HepG2 (cell line): Measurements from ENCODE around the gene TMEM44. TPM values are rescaled to one million over a fixed set of nuclear protein-coding genes. Genes with fewer than 3 reads are reported as not detected.

Experiments
- ATF7-NPFF ChIP-seq: sonication (generic); formaldehyde crosslinking; IDR thresholded peaks from 2 replicates; pipeline ENCODE4 v1.8.1; 2023; ENCODE audit warnings: mild to moderate bottlenecking, low read depth, missing genetic modification reagents, moderate library complexity
- BCL6 ChIP-seq: IDR thresholded peaks from 2 replicates; pipeline ENCODE4 v1.6.1; 2016; ENCODE audit warnings: missing genetic modification reagents, missing compliant biosample characterization
- CHCHD3 ChIP-seq: sonication (generic); formaldehyde crosslinking; IDR thresholded peaks from 2 replicates; pipeline ENCODE4 v1.8.0; 2022; ENCODE audit warnings: mild to moderate bottlenecking, missing genetic modification reagents, moderate library complexity
- GTF2F1 ChIP-seq: fragments of 150-350 bp; IDR thresholded peaks from 2 replicates; pipeline ENCODE4 v1.6.1; 2014; ENCODE audit warnings: low read length
- HDAC6 ChIP-seq: fragments of 200-600 bp; sonication (generic); IDR thresholded peaks from 2 replicates; pipeline ENCODE4 v1.7.0; 2017; ENCODE audit warnings: mild to moderate bottlenecking, antibody characterized with exemption, low read length, low read depth
- HOXA3 ChIP-seq: sonication (generic); formaldehyde crosslinking; IDR thresholded peaks from 2 replicates; pipeline ENCODE4 v1.5.0; 2020; ENCODE audit warnings: missing genetic modification reagents
- PAWR ChIP-seq: sonication (generic); formaldehyde crosslinking; IDR thresholded peaks from 2 replicates; pipeline ENCODE4 v1.4.0; 2020; ENCODE audit warnings: missing genetic modification reagents, mild to moderate bottlenecking, borderline replicate concordance
- SMARCE1 ChIP-seq: fragments of 450-650 bp; IDR thresholded peaks from 2 replicates; pipeline ENCODE4 v1.6.1; 2017; ENCODE audit warnings: borderline replicate concordance
- SUZ12 ChIP-seq: fragments of 150-350 bp; IDR thresholded peaks from 2 replicates; pipeline ENCODE4 v1.6.1; 2014; ENCODE audit warnings: low read depth, low read length
- TEAD3 ChIP-seq: optimal IDR thresholded peaks from 2 replicates; pipeline ENCODE3; 2016; ENCODE audit warnings: borderline replicate concordance
- ZNF205 ChIP-seq: IDR thresholded peaks from 2 replicates; pipeline ENCODE4 v1.6.1; 2018; ENCODE audit warnings: missing biosample characterization, missing genetic modification reagents
- ZNF232 ChIP-seq: sonication (generic); formaldehyde crosslinking; IDR thresholded peaks from 2 replicates; pipeline ENCODE4 v1.4.0; 2020; ENCODE audit warnings: missing genetic modification reagents, borderline replicate concordance
- ZNF350 ChIP-seq: sonication (generic); formaldehyde crosslinking; IDR thresholded peaks from 2 replicates; pipeline ENCODE4 v1.4.0; 2020; ENCODE audit warnings: mild to moderate bottlenecking, low read depth, missing genetic modification reagents, borderline replicate concordance
- ZNF530 ChIP-seq: sonication (generic); formaldehyde crosslinking; IDR thresholded peaks from 2 replicates; pipeline ENCODE4 v1.5.0; 2020; ENCODE audit warnings: low read depth, mild to moderate bottlenecking, missing genetic modification reagents
- ZNF709 ChIP-seq: sonication (generic); formaldehyde crosslinking; IDR thresholded peaks from 2 replicates; pipeline ENCODE4 v1.5.0; 2020; ENCODE audit warnings: mild to moderate bottlenecking, missing genetic modification reagents
- ZNF740 ChIP-seq: sonication (generic); formaldehyde crosslinking; IDR thresholded peaks from 2 replicates; pipeline ENCODE4 v1.4.0; 2020; ENCODE audit warnings: missing genetic modification reagents
- ZNF83 ChIP-seq: sonication (generic); formaldehyde crosslinking; IDR thresholded peaks from 2 replicates; pipeline ENCODE4 v1.4.0; 2020; ENCODE audit warnings: missing genetic modification reagents, mild to moderate bottlenecking, borderline replicate concordance
- polyA plus RNA-seq, 8 experiments: library from polyadenylated mRNA; depleted of rRNA in 3 of 8; stranded (reverse) in 7 of 8; unstranded in 1 of 8; fragments of >200 nt; fragmentation: Illumina TruSeq in 4 of 8; extraction: Trizol in 4 of 8; gene quantifications; 2 replicates each; pipeline versions ENCODE4 v1.2.1 to v1.2.3, GENCODE V29; 2011 to 2016; ENCODE audit warnings: low read depth in 4 of 8, missing spikeins in 1 of 8, mixed read lengths in 1 of 8; ENCODE audit not compliant: insufficient read depth in 1 of 8
- total RNA-seq, 5 experiments: library from RNA; depleted of rRNA; stranded (reverse); fragments of >200 nt; fragmentation: Illumina TruSeq; extraction: Trizol; gene quantifications; 2 replicates each; pipeline ENCODE4 v1.2.3, GENCODE V29; 2016; ENCODE audit warnings: low read depth in 1 of 5
- TF ChIP-seq, protein P1 (sequence below): sonication (generic); formaldehyde crosslinking; IDR thresholded peaks from 2 replicates; pipeline ENCODE4 v1.5.0; 2020; ENCODE audit warnings: missing genetic modification reagents
- TF ChIP-seq, protein P2 (sequence below): sonication (generic); formaldehyde crosslinking; IDR thresholded peaks from 2 replicates; pipeline ENCODE4 v1.4.0; 2020; ENCODE audit warnings: mild to moderate bottlenecking, low read depth, missing genetic modification reagents
- TF ChIP-seq, protein P3 (sequence below): conservative IDR thresholded peaks from 2 replicates; pipeline ENCODE4 v1.6.1; 2018; ENCODE audit warnings: missing genetic modification reagents
- TF ChIP-seq, protein P4 (sequence below): sonication (generic); formaldehyde crosslinking; IDR thresholded peaks from 2 replicates; pipeline ENCODE4 v1.5.1; 2020; ENCODE audit warnings: mild to moderate bottlenecking, missing genetic modification reagents, moderate library complexity

Gene TMEM44
- total and polyA plus RNA-seq, 2 of the 13 experiments (the other 11 are each of a cell fraction or from before 2014, with no cell fraction given), result 7.3 to 13.8 TPM

DNA sequence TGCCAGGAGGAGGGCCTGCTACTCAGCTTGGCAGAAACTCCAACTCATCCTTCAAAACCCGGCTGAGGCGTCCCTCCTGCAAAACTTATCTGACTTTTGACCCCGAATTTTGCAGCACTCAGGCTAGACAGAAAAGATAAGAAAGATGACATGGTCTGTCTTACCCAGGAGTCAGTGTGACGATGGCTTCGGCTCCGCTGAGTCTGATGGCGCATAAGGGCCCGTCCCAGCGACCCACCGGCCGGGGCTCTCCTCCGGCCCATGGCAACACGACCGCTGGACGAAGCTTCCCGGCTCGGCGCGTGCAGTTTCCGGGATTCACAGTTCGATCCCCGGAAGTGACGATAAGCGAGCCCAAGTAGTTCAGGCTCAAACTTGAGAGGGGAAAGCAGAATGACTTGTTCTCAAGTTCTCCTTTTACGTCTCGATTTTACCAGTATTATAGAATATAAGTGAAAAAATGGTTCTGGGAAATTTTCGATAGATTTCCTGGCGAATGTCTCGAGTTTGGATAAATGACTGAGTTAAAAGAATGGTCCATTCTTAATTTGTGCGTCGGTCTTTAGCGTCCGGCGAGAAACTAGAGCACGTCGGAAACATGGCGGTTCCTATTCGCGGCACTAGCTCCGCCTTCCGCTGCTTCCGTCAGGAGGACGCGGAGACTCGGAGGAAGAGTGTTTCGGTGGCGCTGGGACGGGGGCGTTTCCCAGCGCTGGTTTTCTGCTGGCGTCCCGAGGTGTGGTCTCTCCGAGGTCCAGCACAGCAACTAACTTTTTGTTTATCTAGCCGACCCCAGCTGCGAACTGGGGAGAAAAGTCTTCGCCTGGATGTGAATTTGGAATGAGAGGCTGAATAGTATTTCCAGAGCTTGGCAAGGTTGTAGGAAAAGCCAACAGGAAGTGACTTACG is 38.9 kb upstream of the TMEM44 start, which contains the start of gene LSG1 (continued):
- TF ChIP-seq ZNF740 (CRISPR knock-in tag) (no peak), ATF7-NPFF (CRISPR knock-in tag) (0 out of 2 replicates have a peak, but pooled peaks have one; percentile 2), TEAD3 (CRISPR knock-in tag) (no peak), ZNF709 (CRISPR knock-in tag) (no peak; the same call in 1 of the 2 replicates), SMARCE1 (no peak), PAWR (CRISPR knock-in tag) (no peak), SUZ12 (0 out of 2 replicates have a peak, but pooled peaks have one; percentile 5), ZNF205 (CRISPR knock-in tag) (0 out of 2 replicates have a peak, but pooled peaks have one; percentile 52), BCL6 (peak; percentile 69), HDAC6 (no peak), CHCHD3 (CRISPR knock-in tag) (peak; percentile 13; the same call in 1 of the 2 replicates), GTF2F1 (no peak), HOXA3 (CRISPR knock-in tag) (peak; percentile 98), ZNF83 (no peak), ZNF530 (CRISPR knock-in tag) (no peak), ZNF350 (CRISPR knock-in tag) (peak; percentile 75; the same call in 1 of the 2 replicates), ZNF232 (CRISPR knock-in tag) (peak; percentile 67; the same call in 1 of the 2 replicates)
- TF ChIP-seq, protein P1, sequence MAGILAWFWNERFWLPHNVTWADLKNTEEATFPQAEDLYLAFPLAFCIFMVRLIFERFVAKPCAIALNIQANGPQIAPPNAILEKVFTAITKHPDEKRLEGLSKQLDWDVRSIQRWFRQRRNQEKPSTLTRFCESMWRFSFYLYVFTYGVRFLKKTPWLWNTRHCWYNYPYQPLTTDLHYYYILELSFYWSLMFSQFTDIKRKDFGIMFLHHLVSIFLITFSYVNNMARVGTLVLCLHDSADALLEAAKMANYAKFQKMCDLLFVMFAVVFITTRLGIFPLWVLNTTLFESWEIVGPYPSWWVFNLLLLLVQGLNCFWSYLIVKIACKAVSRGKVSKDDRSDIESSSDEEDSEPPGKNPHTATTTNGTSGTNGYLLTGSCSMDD (CRISPR knock-in tag), result no peak
- TF ChIP-seq, protein P2, sequence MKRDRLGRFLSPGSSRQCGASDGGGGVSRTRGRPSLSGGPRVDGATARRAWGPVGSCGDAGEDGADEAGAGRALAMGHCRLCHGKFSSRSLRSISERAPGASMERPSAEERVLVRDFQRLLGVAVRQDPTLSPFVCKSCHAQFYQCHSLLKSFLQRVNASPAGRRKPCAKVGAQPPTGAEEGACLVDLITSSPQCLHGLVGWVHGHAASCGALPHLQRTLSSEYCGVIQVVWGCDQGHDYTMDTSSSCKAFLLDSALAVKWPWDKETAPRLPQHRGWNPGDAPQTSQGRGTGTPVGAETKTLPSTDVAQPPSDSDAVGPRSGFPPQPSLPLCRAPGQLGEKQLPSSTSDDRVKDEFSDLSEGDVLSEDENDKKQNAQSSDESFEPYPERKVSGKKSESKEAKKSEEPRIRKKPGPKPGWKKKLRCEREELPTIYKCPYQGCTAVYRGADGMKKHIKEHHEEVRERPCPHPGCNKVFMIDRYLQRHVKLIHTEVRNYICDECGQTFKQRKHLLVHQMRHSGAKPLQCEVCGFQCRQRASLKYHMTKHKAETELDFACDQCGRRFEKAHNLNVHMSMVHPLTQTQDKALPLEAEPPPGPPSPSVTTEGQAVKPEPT (CRISPR knock-in tag), result no peak
- TF ChIP-seq, protein P3, sequence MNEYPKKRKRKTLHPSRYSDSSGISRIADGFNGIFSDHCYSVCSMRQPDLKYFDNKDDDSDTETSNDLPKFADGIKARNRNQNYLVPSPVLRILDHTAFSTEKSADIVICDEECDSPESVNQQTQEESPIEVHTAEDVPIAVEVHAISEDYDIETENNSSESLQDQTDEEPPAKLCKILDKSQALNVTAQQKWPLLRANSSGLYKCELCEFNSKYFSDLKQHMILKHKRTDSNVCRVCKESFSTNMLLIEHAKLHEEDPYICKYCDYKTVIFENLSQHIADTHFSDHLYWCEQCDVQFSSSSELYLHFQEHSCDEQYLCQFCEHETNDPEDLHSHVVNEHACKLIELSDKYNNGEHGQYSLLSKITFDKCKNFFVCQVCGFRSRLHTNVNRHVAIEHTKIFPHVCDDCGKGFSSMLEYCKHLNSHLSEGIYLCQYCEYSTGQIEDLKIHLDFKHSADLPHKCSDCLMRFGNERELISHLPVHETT (CRISPR knock-in tag), result peak; percentile 74
- TF ChIP-seq, protein P4, sequence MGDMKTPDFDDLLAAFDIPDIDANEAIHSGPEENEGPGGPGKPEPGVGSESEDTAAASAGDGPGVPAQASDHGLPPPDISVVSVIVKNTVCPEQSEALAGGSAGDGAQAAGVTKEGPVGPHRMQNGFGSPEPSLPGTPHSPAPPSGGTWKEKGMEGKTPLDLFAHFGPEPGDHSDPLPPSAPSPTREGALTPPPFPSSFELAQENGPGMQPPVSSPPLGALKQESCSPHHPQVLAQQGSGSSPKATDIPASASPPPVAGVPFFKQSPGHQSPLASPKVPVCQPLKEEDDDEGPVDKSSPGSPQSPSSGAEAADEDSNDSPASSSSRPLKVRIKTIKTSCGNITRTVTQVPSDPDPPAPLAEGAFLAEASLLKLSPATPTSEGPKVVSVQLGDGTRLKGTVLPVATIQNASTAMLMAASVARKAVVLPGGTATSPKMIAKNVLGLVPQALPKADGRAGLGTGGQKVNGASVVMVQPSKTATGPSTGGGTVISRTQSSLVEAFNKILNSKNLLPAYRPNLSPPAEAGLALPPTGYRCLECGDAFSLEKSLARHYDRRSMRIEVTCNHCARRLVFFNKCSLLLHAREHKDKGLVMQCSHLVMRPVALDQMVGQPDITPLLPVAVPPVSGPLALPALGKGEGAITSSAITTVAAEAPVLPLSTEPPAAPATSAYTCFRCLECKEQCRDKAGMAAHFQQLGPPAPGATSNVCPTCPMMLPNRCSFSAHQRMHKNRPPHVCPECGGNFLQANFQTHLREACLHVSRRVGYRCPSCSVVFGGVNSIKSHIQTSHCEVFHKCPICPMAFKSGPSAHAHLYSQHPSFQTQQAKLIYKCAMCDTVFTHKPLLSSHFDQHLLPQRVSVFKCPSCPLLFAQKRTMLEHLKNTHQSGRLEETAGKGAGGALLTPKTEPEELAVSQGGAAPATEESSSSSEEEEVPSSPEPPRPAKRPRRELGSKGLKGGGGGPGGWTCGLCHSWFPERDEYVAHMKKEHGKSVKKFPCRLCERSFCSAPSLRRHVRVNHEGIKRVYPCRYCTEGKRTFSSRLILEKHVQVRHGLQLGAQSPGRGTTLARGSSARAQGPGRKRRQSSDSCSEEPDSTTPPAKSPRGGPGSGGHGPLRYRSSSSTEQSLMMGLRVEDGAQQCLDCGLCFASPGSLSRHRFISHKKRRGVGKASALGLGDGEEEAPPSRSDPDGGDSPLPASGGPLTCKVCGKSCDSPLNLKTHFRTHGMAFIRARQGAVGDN (CRISPR knock-in tag), result peak; percentile 84
